Mammary epithelial cell (primary cell): ENCODE results near the gene FNDC3B.

Source experiments
- CTCF ChIP-seq, 2 donors: IDR thresholded peaks in 1 of 2; conservative IDR thresholded peaks in 1 of 2; 2 replicates each; pipeline ENCODE4 v1.5.1; 2011 to 2012; ENCODE audit warnings: inconsistent platforms in 2 of 2, low read length in 2 of 2, mild to moderate bottlenecking in 2 of 2, control low read depth in 1 of 2, low read depth in 1 of 2; ENCODE audit not compliant: insufficient read depth in 1 of 2; ENCODE audit errors: extremely low read depth in 1 of 2
- EZH2 ChIP-seq: IDR thresholded peaks from 2 replicates; pipeline ENCODE4 v1.6.1; 2012; ENCODE audit warnings: low read length, inconsistent platforms, borderline replicate concordance

GRCh38 chr3:172272698-172273097 lies 233.3 kb downstream of the FNDC3B start:
- TF ChIP-seq CTCF (conservative IDR thresholded peaks at IDR 0.05 in 1 of 2, IDR thresholded peaks at IDR 0.05 in 1 of 2; ENCODE audit: extremely low read depth in 1 of 2, insufficient read depth in 1 of 2, low read depth in 1 of 2, low read length in 2 of 2) (no peak), EZH2 (no peak)
